Trophoblast cell (in vitro differentiated cells and primary cell): ENCODE measurements around the gene IL1A.

Experiments used
- DNase-seq, 2 donors: peaks; one replicate each; pipeline ENCODE4 v3.0.0-alpha.2; 2016
- H2AFZ ChIP-seq: 2 replicates; pipeline ENCODE4 v1.6.1; 2013; ENCODE audit warnings: low read length, moderate library complexity, mild to moderate bottlenecking; ENCODE audit not compliant: insufficient read depth, poor library complexity
- H2AK5ac ChIP-seq: 2 replicates; pipeline ENCODE4 v1.6.1; 2013; ENCODE audit warnings: mild to moderate bottlenecking, low read length
- H2BK120ac ChIP-seq: 2 replicates; pipeline ENCODE4 v1.6.1; 2013; ENCODE audit warnings: low read length, mild to moderate bottlenecking, moderate library complexity; ENCODE audit not compliant: insufficient read depth, poor library complexity
- H2BK12ac ChIP-seq: 2 replicates; pipeline ENCODE4 v1.6.1; 2013; ENCODE audit warnings: mild to moderate bottlenecking, low read length, moderate library complexity
- H2BK5ac ChIP-seq: 2 replicates; pipeline ENCODE4 v1.6.1; 2013; ENCODE audit warnings: low read length, low read depth, moderate library complexity, mild to moderate bottlenecking; ENCODE audit not compliant: poor library complexity
- H3K14ac ChIP-seq: 2 replicates; pipeline ENCODE4 v1.6.1; 2013; ENCODE audit warnings: mild to moderate bottlenecking, low read length
- H3K18ac ChIP-seq: 2 replicates; pipeline ENCODE4 v1.6.1; 2013; ENCODE audit warnings: mild to moderate bottlenecking, low read length
- H3K23ac ChIP-seq: 2 replicates; pipeline ENCODE4 v1.6.1; 2013; ENCODE audit warnings: low read length
- H3K27ac ChIP-seq: 2 replicates; pipeline ENCODE4 v1.5.1; 2013; ENCODE audit warnings: low read depth, mild to moderate bottlenecking, inconsistent platforms, low read length, moderate library complexity
- H3K27me3 ChIP-seq: 2 replicates; pipeline ENCODE4 v1.6.1; 2013; ENCODE audit warnings: inconsistent platforms, mild to moderate bottlenecking, low read length, moderate library complexity; ENCODE audit not compliant: insufficient read depth
- H3K36me3 ChIP-seq, 2 experiments: 1 replicate in 1 of 2; 2 replicates in 1 of 2; pipeline ENCODE4 v1.6.1; 2013; ENCODE audit warnings: low read length in 2 of 2, mild to moderate bottlenecking in 2 of 2, moderate library complexity in 1 of 2; ENCODE audit not compliant: insufficient read depth in 2 of 2, control insufficient read depth in 1 of 2
- H3K4ac ChIP-seq: 2 replicates; pipeline ENCODE4 v1.6.1; 2013; ENCODE audit warnings: low read depth, mild to moderate bottlenecking, low read length, moderate library complexity
- H3K4me1 ChIP-seq, 2 experiments: 1 replicate in 1 of 2; 2 replicates in 1 of 2; pipeline ENCODE4 v1.6.1; 2013; ENCODE audit warnings: low read length in 2 of 2, mild to moderate bottlenecking in 2 of 2, moderate library complexity in 1 of 2; ENCODE audit not compliant: insufficient read depth in 2 of 2, control insufficient read depth in 1 of 2
- H3K4me2 ChIP-seq: 2 replicates; pipeline ENCODE4 v1.6.1; 2013; ENCODE audit warnings: inconsistent platforms, mild to moderate bottlenecking, low read length, moderate library complexity
- H3K4me3 ChIP-seq: 2 replicates; pipeline ENCODE4 v1.5.1; 2013; ENCODE audit warnings: mild to moderate bottlenecking, low read depth, low read length, inconsistent platforms
- H3K79me1 ChIP-seq: one replicate; pipeline ENCODE4 v1.6.1; 2013; ENCODE audit warnings: low read length
- H3K79me2 ChIP-seq: 2 replicates; pipeline ENCODE4 v1.6.1; 2013; ENCODE audit warnings: low read length, mild to moderate bottlenecking; ENCODE audit not compliant: control insufficient read depth, insufficient read depth, poor library complexity
- H3K9ac ChIP-seq: 2 replicates; pipeline ENCODE4 v1.6.1; 2013; ENCODE audit warnings: mild to moderate bottlenecking, low read length
- H3K9me3 ChIP-seq: 2 replicates; pipeline ENCODE4 v1.6.1; 2013; ENCODE audit warnings: low read depth, mild to moderate bottlenecking, control low read depth, inconsistent platforms, low read length; ENCODE audit not compliant: insufficient read depth
- H4K12ac ChIP-seq: 2 replicates; pipeline ENCODE4 v1.6.1; 2013; ENCODE audit warnings: low read depth, mild to moderate bottlenecking, low read length, moderate library complexity
- H4K8ac ChIP-seq: 2 replicates; pipeline ENCODE4 v1.6.1; 2013; ENCODE audit warnings: low read depth, mild to moderate bottlenecking, low read length, moderate library complexity
- H4K91ac ChIP-seq: one replicate; pipeline ENCODE4 v1.6.1; 2013; ENCODE audit warnings: low read depth, mild to moderate bottlenecking, low read length, moderate library complexity
- WGBS: extraction: QIAGEN DNeasy Blood & Tissue Kit; methylation state at CpG from one replicate; pipeline ENCODE4 v1.1.7; 2013; ENCODE audit warnings: missing lambda C conversion rate; ENCODE audit not compliant: insufficient read length, insufficient coverage; ENCODE audit errors: extremely low coverage; 5-methylcytosine and 5-hydroxymethylcytosine counted together

IL1A gene

GRCh38 chr2:112800881-112801583, 16.7 kb upstream of the IL1A start:
- Histone ChIP-seq H3K18ac (no peak overlapping the region), H3K9me3 (no peaks in the 10 kb centered on the region), H4K91ac (no peak overlapping the region), H4K12ac (no peak overlapping the region), H3K4me2 (no peak overlapping the region), H2AFZ (no peak overlapping the region), H3K36me3 (no peaks in the 10 kb centered on the region), H3K4me1 (peaks cover 0 to 3% of the 10 kb centered on the region in 2 experiments), H3K14ac (no peak overlapping the region), H2AK5ac (no peak overlapping the region), H3K9ac (no peak overlapping the region), H2BK5ac (no peak overlapping the region), H3K27ac (no peak overlapping the region), H3K4me3 (no peak overlapping the region), H3K23ac (no peak overlapping the region), H4K8ac (no peak overlapping the region), H3K27me3 (no peaks in the 10 kb centered on the region), H2BK120ac (no peak overlapping the region), H3K79me2 (no peaks in the 10 kb centered on the region), H3K4ac (no peak overlapping the region), H2BK12ac (no peak overlapping the region), H3K79me1 (peaks cover 2% of the 10 kb centered on the region)
- no CpG with 5 or more reads among the region's 4 CpGs for WGBS
- DNase-seq, result no peak

- peak in 1 of 2 donors; percentile 34 for DNase-seq
- Histone ChIP-seq H3K4me1 (peaks cover 0 to 5% of the 10 kb centered on the region in 2 experiments), H3K4ac (no peak overlapping the region), H4K91ac (no peak overlapping the region), H3K27ac (no peak overlapping the region), H2BK12ac (no peak overlapping the region), H3K9me3 (no peaks in the 10 kb centered on the region), H3K27me3 (no peaks in the 10 kb centered on the region), H2AK5ac (no peak overlapping the region), H2BK120ac (no peak overlapping the region), H3K4me2 (no peak overlapping the region), H3K79me2 (no peaks in the 10 kb centered on the region), H3K23ac (no peak overlapping the region), H3K4me3 (no peak overlapping the region), H2BK5ac (no peak overlapping the region), H3K9ac (no peak overlapping the region), H4K12ac (no peak overlapping the region), H3K79me1 (no peaks in the 10 kb centered on the region), H3K18ac (no peak overlapping the region), H3K14ac (no peak overlapping the region), H3K36me3 (no peaks in the 10 kb centered on the region), H2AFZ (no peak overlapping the region), H4K8ac (no peak overlapping the region)
- no CpG with 5 or more reads among the region's 8 CpGs for WGBS
Measured at GRCh38 chr2:112798979-112799975, 15.0 kb upstream of the IL1A start.

- no peak overlapping the region for H3K18ac ChIP-seq
- H4K8ac ChIP-seq, result no peak overlapping the region
- no peak overlapping the region for H2BK12ac ChIP-seq
- no peaks in the 10 kb centered on the region for H3K36me3 ChIP-seq
- no peak overlapping the region for H3K9ac ChIP-seq
- whole genome bisulfite sequencing, result no CpG with 5 or more reads among the region's 1 CpG
- H3K79me1 ChIP-seq, result no peaks in the 10 kb centered on the region
- H3K27ac ChIP-seq, result no peak overlapping the region
- no peak overlapping the region for H3K23ac ChIP-seq
- no peak overlapping the region for H4K91ac ChIP-seq
- H3K9me3 ChIP-seq, result peaks cover 1% of the 10 kb centered on the region
- H2BK5ac ChIP-seq, result no peak overlapping the region
- peaks cover 2 to 9% of the 10 kb centered on the region in 2 experiments for H3K4me1 ChIP-seq
- no peak for DNase-seq
- H3K14ac ChIP-seq, result no peak overlapping the region
- no peaks in the 10 kb centered on the region for H3K27me3 ChIP-seq
- no peak overlapping the region for H2AFZ ChIP-seq
- no peaks in the 10 kb centered on the region for H3K79me2 ChIP-seq
- H3K4me2 ChIP-seq, result no peak overlapping the region
- H4K12ac ChIP-seq, result no peak overlapping the region
- H3K4me3 ChIP-seq, result no peak overlapping the region
- H2AK5ac ChIP-seq, result no peak overlapping the region
- no peak overlapping the region for H3K4ac ChIP-seq
- H2BK120ac ChIP-seq, result no peak overlapping the region
Measured at GRCh38 chr2:112796486-112796885, 12.2 kb upstream of the IL1A start.

- peak; percentile 98 for DNase-seq
- Histone ChIP-seq H3K14ac (no peak overlapping the region), H3K4me2 (no peak overlapping the region), H3K4me3 (no peak overlapping the region), H3K27me3 (no peaks in the 10 kb centered on the region), H3K9ac (no peak overlapping the region), H3K79me2 (no peaks in the 10 kb centered on the region), H3K79me1 (no peaks in the 10 kb centered on the region), H3K18ac (no peak overlapping the region), H4K12ac (no peak overlapping the region), H2AK5ac (no peak overlapping the region), H3K4ac (no peak overlapping the region), H2BK12ac (no peak overlapping the region), H3K4me1 (peaks cover 3 to 14% of the 10 kb centered on the region in 2 experiments), H4K8ac (no peak overlapping the region), H3K23ac (no peak overlapping the region), H2AFZ (no peak overlapping the region), H3K36me3 (no peaks in the 10 kb centered on the region), H3K27ac (no peak overlapping the region), H4K91ac (no peak overlapping the region), H2BK5ac (no peak overlapping the region), H2BK120ac (no peak overlapping the region), H3K9me3 (peaks cover 4% of the 10 kb centered on the region)
- no CpG with 5 or more reads among the region's 1 CpG for WGBS
Measured at GRCh38 chr2:112795774-112796173, 11.5 kb upstream of the IL1A start.
